HepG2 (cell line): Measurements from ENCODE around the gene ZNF316. TPM values are rescaled to one million over a fixed set of nuclear protein-coding genes. Genes with fewer than 3 reads are reported as not detected.

Experiments used
- ATAC-seq: fragments of 200-7000 bp; cut with Tn5 transposase; 3 replicates; pipeline ENCODE4 v1.9.1; 2020; ENCODE audit warnings: mild to moderate bottlenecking, moderate library complexity
- BruUV-seq: library from RNA; stranded (reverse); fragments of 400-500 nt; replicated peaks from 2 replicates; lab custom pipeline; 2021; lab: Mats Ljungman, UMichigan
- CTCF ChIA-PET: fragments of 300-600 bp; formaldehyde crosslinking; extraction: SDS; loops from one replicate; lab custom pipeline; 2021; ENCODE audit warnings: low total read pairs, inconsistent platforms, low intra/inter-chr PET ratio; lab: Yijun Ruan, JAX
- POLR2A ChIA-PET: fragments of 350-600 bp; sonication (Branson Sonifier 250); formaldehyde crosslinking; loops from one replicate; lab custom pipeline; 2020; ENCODE audit warnings: antibody characterized with exemption, inconsistent platforms; lab: Yijun Ruan, JAX
- DNase-seq: peaks from one replicate; pipeline ENCODE4 v3.0.0-alpha.2; 2015; ENCODE audit warnings: low spot score
- FAIRE-seq: peaks from 3 replicates; lab custom pipeline; 2011; peaks lifted over from hg19 to GRCh38; lab: Jason Lieb, UNC
- H2AFZ ChIP-seq: one replicate; pipeline ENCODE4 v1.6.1; 2011; ENCODE audit warnings: low read length, inconsistent platforms
- H3K27ac ChIP-seq: fragments of 300-600 bp; 3 replicates; pipeline ENCODE4 v1.8.0; 2011; ENCODE audit warnings: mixed run types, mild to moderate bottlenecking, mixed read lengths, low read length, inconsistent platforms; ENCODE audit not compliant: insufficient read depth; ENCODE audit errors: extremely low read length
- H3K27me3 ChIP-seq, 2 experiments: fragments of 200-600 bp in 1 of 2; 2 replicates in 1 of 2; 3 replicates in 1 of 2; pipeline versions ENCODE4 v1.6.0 to v1.8.0; 2011; ENCODE audit warnings: low read length in 2 of 2, mild to moderate bottlenecking in 2 of 2, moderate library complexity in 2 of 2, inconsistent platforms in 1 of 2; ENCODE audit not compliant: insufficient read depth in 2 of 2, control insufficient read depth in 1 of 2
- H3K36me3 ChIP-seq, 2 experiments: fragments of 200-600 bp in 1 of 2; replicated peaks in 1 of 2; 2 replicates in 1 of 2; 3 replicates in 1 of 2; pipeline versions ENCODE4 v1.5.1 to v1.8.0; 2011; ENCODE audit warnings: low read length in 2 of 2, inconsistent platforms in 1 of 2; ENCODE audit not compliant: insufficient read depth in 2 of 2, control insufficient read depth in 1 of 2
- H3K4me1 ChIP-seq: 2 replicates; pipeline ENCODE4 v1.5.1; 2012; ENCODE audit warnings: low read length, inconsistent platforms; ENCODE audit not compliant: insufficient read depth
- H3K4me2 ChIP-seq: 2 replicates; pipeline ENCODE4 v1.6.0; 2011; ENCODE audit warnings: low read depth, low read length, inconsistent platforms
- H3K4me3 ChIP-seq, 3 experiments: fragments of 200-600 bp in 1 of 3; sonication (generic), shearing (Covaris generic) in 1 of 3; replicated peaks in 1 of 3; 2 replicates each; pipeline ENCODE4 v1.5.1; 2011 to 2016; ENCODE audit warnings: low read length in 3 of 3, inconsistent platforms in 2 of 3, low read depth in 2 of 3, mild to moderate bottlenecking in 2 of 3, control low read depth in 1 of 3, mixed read lengths in 1 of 3; ENCODE audit not compliant: insufficient read depth in 1 of 3
- H3K79me2 ChIP-seq: one replicate; pipeline ENCODE4 v1.6.1; 2011; ENCODE audit warnings: low read length, inconsistent platforms; ENCODE audit not compliant: insufficient read depth
- H3K9ac ChIP-seq: 2 replicates; pipeline ENCODE4 v1.6.0; 2011; ENCODE audit warnings: mild to moderate bottlenecking, low read depth, low read length, inconsistent platforms; ENCODE audit not compliant: insufficient read depth
- H3K9me3 ChIP-seq: 2 replicates; pipeline ENCODE4 v1.5.1; 2012; ENCODE audit warnings: mild to moderate bottlenecking, low read length
- H4K20me1 ChIP-seq: 2 replicates; pipeline ENCODE4 v1.6.0; 2011; ENCODE audit warnings: inconsistent platforms, mild to moderate bottlenecking, low read length, moderate library complexity; ENCODE audit not compliant: insufficient read depth
- ARNT2 ChIP-seq: sonication (generic); formaldehyde crosslinking; IDR thresholded peaks from 2 replicates; pipeline ENCODE4 v1.8.0; 2022; ENCODE audit warnings: mild to moderate bottlenecking, low read depth, missing genetic modification reagents, moderate library complexity
- KAT7 ChIP-seq: IDR thresholded peaks from 2 replicates; pipeline ENCODE4 v1.6.1; 2018; ENCODE audit warnings: borderline replicate concordance, missing compliant biosample characterization
- MEF2D ChIP-seq: sonication (generic); formaldehyde crosslinking; IDR thresholded peaks from 2 replicates; pipeline ENCODE4 v1.5.1; 2020; ENCODE audit warnings: mild to moderate bottlenecking, missing genetic modification reagents
- MLXIP ChIP-seq: sonication (generic); formaldehyde crosslinking; IDR thresholded peaks from 2 replicates; pipeline ENCODE4 v1.9.0; 2021; ENCODE audit warnings: missing genetic modification reagents, borderline replicate concordance
- NPAS2 ChIP-seq: sonication (generic); formaldehyde crosslinking; IDR thresholded peaks from 2 replicates; pipeline ENCODE4 v1.8.0; 2022; ENCODE audit warnings: mild to moderate bottlenecking, missing genetic modification reagents, borderline replicate concordance
- NR1H2 ChIP-seq: sonication (generic); formaldehyde crosslinking; IDR thresholded peaks from 2 replicates; pipeline ENCODE4 v1.8.1; 2022; ENCODE audit warnings: low read depth, missing genetic modification reagents, borderline replicate concordance
- PTBP1 ChIP-seq: fragments of 200-400 bp; formaldehyde crosslinking; IDR thresholded peaks from 2 replicates; pipeline ENCODE4 v1.6.1; 2018; ENCODE audit warnings: low read length, low read depth; ENCODE audit not compliant: poor library complexity, severe bottlenecking
- RFX5 ChIP-seq: IDR thresholded peaks from 2 replicates; pipeline ENCODE4 v1.6.1; 2011; ENCODE audit warnings: low read depth, low read length, improper control_type of control experiment
- TAF15 ChIP-seq: fragments of 200-400 bp; formaldehyde crosslinking; IDR thresholded peaks from one replicate; pipeline ENCODE4 v1.6.1; 2018; ENCODE audit warnings: mild to moderate bottlenecking, low read depth, low read length; ENCODE audit not compliant: poor library complexity, severe bottlenecking
- ZNF598 ChIP-seq: sonication (generic); formaldehyde crosslinking; IDR thresholded peaks from 2 replicates; pipeline ENCODE4 v1.5.1; 2020; ENCODE audit warnings: mild to moderate bottlenecking, missing genetic modification reagents, borderline replicate concordance
- WGBS: methylation state at CpG from one replicate; pipeline ENCODE4 v1.1.6; 2017; ENCODE audit warnings: low lambda C conversion rate; 5-methylcytosine and 5-hydroxymethylcytosine counted together
- in situ Hi-C: cut with HindIII; loops from 2 replicates; pipeline ENCODE4 v1.10.0; 2017; ENCODE audit warnings: low pct_unique_long_range_greater_than_20kb; ENCODE audit not compliant: extremely low pct_ligation_motif_present
- intact Hi-C: fragments of 100-400 bp; cut with micrococcal nuclease; formaldehyde crosslinking; loops from one replicate; pipeline ENCODE4 v1.10.0; 2022; ENCODE audit not compliant: unreplicated experiment
- polyA plus RNA-seq, 8 experiments: library from polyadenylated mRNA; depleted of rRNA in 3 of 8; stranded (reverse) in 7 of 8; unstranded in 1 of 8; fragments of >200 nt; fragmentation: Illumina TruSeq in 4 of 8; extraction: Trizol in 4 of 8; gene quantifications; 2 replicates each; pipeline versions ENCODE4 v1.2.1 to v1.2.3, GENCODE V29; 2011 to 2016; ENCODE audit warnings: low read depth in 4 of 8, missing spikeins in 1 of 8, mixed read lengths in 1 of 8; ENCODE audit not compliant: insufficient read depth in 1 of 8
- total RNA-seq, 5 experiments: library from RNA; depleted of rRNA; stranded (reverse); fragments of >200 nt; fragmentation: Illumina TruSeq; extraction: Trizol; gene quantifications; 2 replicates each; pipeline ENCODE4 v1.2.3, GENCODE V29; 2016; ENCODE audit warnings: low read depth in 1 of 5
- TF ChIP-seq, protein P1 (sequence below): sonication (generic); formaldehyde crosslinking; IDR thresholded peaks from 2 replicates; pipeline ENCODE4 v1.4.0; 2020; ENCODE audit warnings: mild to moderate bottlenecking, missing genetic modification reagents

ZNF316 gene
- total and polyA plus RNA-seq, 2 of the 13 experiments (the other 11 are each of a cell fraction or from before 2014, with no cell fraction given) = 4.3 to 9.9 TPM

DNA sequence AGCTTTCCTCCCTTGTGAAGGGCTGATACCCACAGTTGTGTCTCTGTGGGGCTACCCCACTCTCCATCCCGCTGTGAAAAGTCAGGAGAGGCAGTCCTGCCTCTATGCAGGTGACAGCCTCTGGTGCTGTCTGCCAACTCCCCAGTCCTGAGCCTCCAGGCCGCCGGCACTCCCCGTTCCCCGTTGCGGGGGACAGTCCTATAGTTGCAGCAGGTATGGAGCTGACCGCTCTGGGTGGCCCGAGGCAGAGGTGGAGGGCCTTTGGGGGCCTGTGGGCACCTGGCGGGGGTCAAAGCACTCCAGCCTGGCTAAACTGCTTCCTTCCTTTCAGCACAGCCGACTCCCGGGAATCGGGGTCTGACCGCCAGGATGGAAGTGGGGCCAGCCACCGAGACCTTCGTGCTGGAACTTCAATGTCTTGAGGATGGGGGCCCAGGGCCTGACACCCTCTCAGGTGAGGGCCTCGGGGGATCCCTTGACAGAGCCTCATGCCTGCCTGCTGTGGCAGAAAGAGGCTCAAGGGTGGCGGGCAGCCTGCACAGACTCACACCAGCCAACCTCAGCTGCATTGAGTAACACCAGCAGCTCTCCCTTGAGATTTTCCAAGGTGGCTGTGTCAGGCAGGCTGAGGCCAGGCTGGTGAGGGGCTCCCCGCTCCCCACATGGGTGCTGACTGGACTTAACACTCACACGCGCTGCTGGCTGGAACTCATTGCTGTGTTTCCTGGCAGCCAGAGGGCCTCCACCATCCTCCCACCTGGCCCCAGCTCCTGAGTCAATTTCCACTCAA, 20.1 kb upstream of the ZNF316 start (continued):
- TF ChIP-seq MLXIP (CRISPR knock-in tag) (no peak), ZNF598 (CRISPR knock-in tag) (no peak), ARNT2 (no peak), MEF2D (no peak), RFX5 (no peak), NR1H2 (CRISPR knock-in tag) (no peak)

DNA sequence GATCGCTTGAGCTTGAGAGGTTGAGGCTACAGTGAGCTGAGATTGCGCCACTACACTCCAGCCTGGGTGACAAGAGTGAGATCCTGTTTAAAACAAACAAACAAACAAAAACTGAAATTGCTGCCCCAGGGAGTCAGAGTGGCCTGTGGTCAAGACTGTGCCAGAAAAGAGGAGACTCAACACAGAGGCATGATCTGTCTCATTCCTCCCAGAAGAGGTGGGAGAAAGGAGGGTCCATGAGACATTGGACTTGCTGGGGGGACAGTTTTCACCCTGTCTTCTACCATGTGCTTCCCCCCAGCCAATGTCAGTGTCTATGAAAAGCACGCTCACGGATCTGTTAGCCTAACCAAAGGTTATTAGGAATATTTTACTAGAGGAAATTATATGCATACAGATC, 18.5 kb upstream of the ZNF316 start:
- FAIRE-seq (no peak), DNase-seq (no peak), ATAC-seq (no peak)
- no peaks in the 10 kb centered on the region; a peak in 2 of 5 replicates for H3K27me3 ChIP-seq
- H3K4me1 ChIP-seq = peaks cover 21% of the 10 kb centered on the region
- H3K27ac ChIP-seq = no peak overlapping the region
- no peak overlapping the region for H3K4me2 ChIP-seq
- no peak overlapping the region for H2AFZ ChIP-seq
- H4K20me1 ChIP-seq = no peaks in the 10 kb centered on the region
- no peak overlapping the region for H3K9ac ChIP-seq
- intact Hi-C loops = no loop called here
- in situ Hi-C loops = no loop called here
- H3K9me3 ChIP-seq = no peaks in the 10 kb centered on the region
- BruUV-seq = no TSS peak
- ChIA-PET CTCF (no interaction called here), POLR2A (no interaction called here)
- WGBS = 87% methylated on average over 4 of the region's 4 CpGs
- peaks cover 3 to 8% of the 10 kb centered on the region in 2 experiments; a peak in 3 of 5 replicates for H3K36me3 ChIP-seq
- no peak overlapping the region for H3K4me3 ChIP-seq
- no peaks in the 10 kb centered on the region for H3K79me2 ChIP-seq
- TF ChIP-seq TAF15 = no peak
- TF ChIP-seq, protein P1, sequence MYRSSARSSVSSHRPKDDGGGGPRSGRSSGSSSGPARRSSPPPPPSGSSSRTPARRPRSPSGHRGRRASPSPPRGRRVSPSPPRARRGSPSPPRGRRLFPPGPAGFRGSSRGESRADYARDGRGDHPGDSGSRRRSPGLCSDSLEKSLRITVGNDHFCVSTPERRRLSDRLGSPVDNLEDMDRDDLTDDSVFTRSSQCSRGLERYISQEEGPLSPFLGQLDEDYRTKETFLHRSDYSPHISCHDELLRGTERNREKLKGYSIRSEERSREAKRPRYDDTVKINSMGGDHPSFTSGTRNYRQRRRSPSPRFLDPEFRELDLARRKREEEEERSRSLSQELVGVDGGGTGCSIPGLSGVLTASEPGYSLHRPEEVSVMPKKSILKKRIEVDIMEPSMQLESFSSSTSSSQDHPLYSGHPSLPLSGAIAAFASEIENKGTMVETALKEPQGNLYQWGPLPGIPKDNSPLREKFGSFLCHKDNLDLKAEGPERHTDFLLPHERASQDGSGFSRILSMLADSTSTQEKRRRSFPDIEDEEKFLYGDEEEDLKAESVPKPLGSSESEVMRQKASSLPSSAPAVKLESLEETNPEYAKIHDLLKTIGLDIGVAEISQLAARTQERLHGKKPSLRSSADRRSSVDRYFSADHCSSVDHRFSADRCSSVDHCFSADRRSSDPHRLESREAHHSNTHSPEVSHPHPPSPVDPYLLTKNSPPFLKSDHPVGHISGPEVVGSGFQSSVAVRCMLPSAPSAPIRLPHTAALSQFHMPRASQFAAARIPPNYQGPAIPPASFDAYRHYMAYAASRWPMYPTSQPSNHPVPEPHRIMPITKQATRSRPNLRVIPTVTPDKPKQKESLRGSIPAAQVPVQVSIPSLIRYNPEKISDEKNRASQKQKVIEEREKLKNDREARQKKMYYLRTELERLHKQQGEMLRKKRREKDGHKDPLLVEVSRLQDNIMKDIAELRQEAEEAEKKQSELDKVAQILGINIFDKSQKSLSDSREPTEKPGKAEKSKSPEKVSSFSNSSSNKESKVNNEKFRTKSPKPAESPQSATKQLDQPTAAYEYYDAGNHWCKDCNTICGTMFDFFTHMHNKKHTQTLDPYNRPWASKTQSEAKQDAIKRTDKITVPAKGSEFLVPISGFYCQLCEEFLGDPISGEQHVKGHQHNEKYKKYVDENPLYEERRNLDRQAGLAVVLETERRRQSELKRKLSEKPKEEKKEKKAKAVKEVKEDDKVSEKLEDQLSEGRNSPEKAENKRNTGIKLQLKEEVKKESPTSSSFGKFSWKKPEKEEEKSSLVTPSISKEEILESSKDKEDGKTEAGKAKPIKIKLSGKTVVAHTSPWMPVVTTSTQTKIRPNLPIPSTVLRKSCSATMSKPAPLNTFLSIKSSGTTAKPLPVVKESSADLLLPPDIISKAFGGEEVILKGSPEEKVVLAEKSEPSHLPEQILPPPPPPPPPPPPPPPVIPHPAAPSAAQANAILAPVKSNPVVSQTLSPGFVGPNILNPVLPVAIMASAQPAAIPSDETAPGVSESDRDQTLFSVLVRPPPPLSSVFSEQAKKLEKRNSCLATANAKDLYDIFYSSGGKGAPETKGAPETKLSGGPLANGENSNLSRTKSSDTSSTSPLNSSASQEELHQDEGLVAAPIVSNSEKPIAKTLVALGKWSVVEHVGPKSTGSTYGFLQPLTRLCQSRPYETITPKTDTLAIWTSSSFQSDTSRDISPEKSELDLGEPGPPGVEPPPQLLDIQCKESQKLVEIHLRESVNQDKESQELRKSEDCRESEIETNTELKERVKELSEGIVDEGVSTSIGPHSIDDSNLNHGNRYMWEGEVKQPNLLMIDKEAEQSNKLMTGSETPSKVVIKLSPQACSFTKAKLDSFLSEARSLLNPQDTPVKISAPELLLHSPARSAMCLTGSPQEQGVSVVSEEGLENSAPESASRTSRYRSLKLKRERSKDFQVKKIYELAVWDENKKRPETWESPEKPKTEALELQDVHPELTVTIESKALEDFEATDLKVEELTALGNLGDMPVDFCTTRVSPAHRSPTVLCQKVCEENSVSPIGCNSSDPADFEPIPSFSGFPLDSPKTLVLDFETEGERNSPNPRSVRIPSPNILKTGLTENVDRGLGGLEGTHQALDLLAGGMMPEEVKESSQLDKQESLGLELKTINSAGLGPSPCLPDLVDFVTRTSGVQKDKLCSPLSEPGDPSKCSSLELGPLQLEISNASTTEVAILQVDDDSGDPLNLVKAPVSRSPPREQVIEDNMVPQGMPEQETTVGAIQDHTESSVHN (CRISPR knock-in tag) = no peak
- TF ChIP-seq PTBP1 = no peak
- TF ChIP-seq NPAS2 (CRISPR knock-in tag) = no peak
- TF ChIP-seq KAT7 (CRISPR knock-in tag) = no peak
